HepG2 (cell line): ENCODE results near the gene GPS1. TPM values are rescaled to one million over a fixed set of nuclear protein-coding genes. Genes with fewer than 3 reads are reported as not detected.

Experiments used
- ESRRA ChIP-seq: sonication (generic); formaldehyde crosslinking; IDR thresholded peaks from 2 replicates; pipeline ENCODE4 v1.5.1; 2020; ENCODE audit warnings: mild to moderate bottlenecking, low read depth, missing genetic modification reagents
- HOXD1 ChIP-seq: sonication (generic); formaldehyde crosslinking; IDR thresholded peaks from 2 replicates; pipeline ENCODE4 v1.5.0; 2020; ENCODE audit warnings: missing genetic modification reagents
- ISL2 ChIP-seq: sonication (generic); formaldehyde crosslinking; IDR thresholded peaks from 2 replicates; pipeline ENCODE4 v1.5.0; 2020; ENCODE audit warnings: missing genetic modification reagents
- REL ChIP-seq: sonication (generic); formaldehyde crosslinking; conservative IDR thresholded peaks from 2 replicates; pipeline ENCODE4 v1.8.0; 2022; ENCODE audit warnings: mild to moderate bottlenecking, missing genetic modification reagents, moderate library complexity
- SMARCC2 ChIP-seq: fragments of 450-650 bp; IDR thresholded peaks from 2 replicates; pipeline ENCODE4 v1.6.1; 2017; ENCODE audit warnings: antibody characterized with exemption, mild to moderate bottlenecking
- ZFYVE20 ChIP-seq: sonication (generic); formaldehyde crosslinking; IDR thresholded peaks from 2 replicates; pipeline ENCODE4 v1.8.0; 2023; ENCODE audit warnings: low read depth, mild to moderate bottlenecking, moderate library complexity, missing genetic modification reagents, borderline replicate concordance
- ZMYM3 ChIP-seq: sonication (generic); formaldehyde crosslinking; IDR thresholded peaks from 2 replicates; pipeline ENCODE4 v1.5.1; 2020; ENCODE audit warnings: mild to moderate bottlenecking, missing genetic modification reagents
- ZNF121 ChIP-seq: sonication (generic); formaldehyde crosslinking; IDR thresholded peaks from 2 replicates; pipeline ENCODE4 v1.5.0; 2020; ENCODE audit warnings: mild to moderate bottlenecking, missing genetic modification reagents
- ZNF160 ChIP-seq: sonication (generic); formaldehyde crosslinking; IDR thresholded peaks from 2 replicates; pipeline ENCODE4 v1.8.0; 2022; ENCODE audit warnings: mild to moderate bottlenecking, inconsistent platforms, missing genetic modification reagents
- ZNF607 ChIP-seq: sonication (generic); formaldehyde crosslinking; IDR thresholded peaks from 2 replicates; pipeline ENCODE4 v1.5.1; 2020; ENCODE audit warnings: missing genetic modification reagents, mild to moderate bottlenecking, borderline replicate concordance
- ZNF614 ChIP-seq: IDR thresholded peaks from 2 replicates; pipeline ENCODE4 v1.6.1; 2018; ENCODE audit warnings: missing biosample characterization, missing genetic modification reagents, inconsistent platforms, borderline replicate concordance
- ZSCAN30 ChIP-seq: sonication (generic); formaldehyde crosslinking; IDR thresholded peaks from 2 replicates; pipeline ENCODE4 v1.5.0; 2020; ENCODE audit warnings: mild to moderate bottlenecking, missing genetic modification reagents
- polyA plus RNA-seq, 8 experiments: library from polyadenylated mRNA; depleted of rRNA in 3 of 8; stranded (reverse) in 7 of 8; unstranded in 1 of 8; fragments of >200 nt; fragmentation: Illumina TruSeq in 4 of 8; extraction: Trizol in 4 of 8; gene quantifications; 2 replicates each; pipeline versions ENCODE4 v1.2.1 to v1.2.3, GENCODE V29; 2011 to 2016; ENCODE audit warnings: low read depth in 4 of 8, missing spikeins in 1 of 8, mixed read lengths in 1 of 8; ENCODE audit not compliant: insufficient read depth in 1 of 8
- total RNA-seq, 5 experiments: library from RNA; depleted of rRNA; stranded (reverse); fragments of >200 nt; fragmentation: Illumina TruSeq; extraction: Trizol; gene quantifications; 2 replicates each; pipeline ENCODE4 v1.2.3, GENCODE V29; 2016; ENCODE audit warnings: low read depth in 1 of 5
- TF ChIP-seq, protein P1 (sequence below): sonication (generic); formaldehyde crosslinking; IDR thresholded peaks from 2 replicates; pipeline ENCODE4 v1.9.0; 2022; ENCODE audit warnings: low read depth, missing genetic modification reagents
- TF ChIP-seq, protein P2 (sequence below): sonication (generic); formaldehyde crosslinking; IDR thresholded peaks from 2 replicates; pipeline ENCODE4 v1.4.0; 2020; ENCODE audit warnings: missing genetic modification reagents, mild to moderate bottlenecking, borderline replicate concordance
- TF ChIP-seq, protein P3 (sequence below), 2 experiments: sonication (generic) in 1 of 2; formaldehyde crosslinking in 1 of 2; IDR thresholded peaks; 2 replicates each; pipeline versions ENCODE4 v1.4.0 to v1.6.1; 2018 to 2020; ENCODE audit warnings: missing genetic modification reagents in 2 of 2, borderline replicate concordance in 1 of 2, low read depth in 1 of 2, mild to moderate bottlenecking in 1 of 2, missing biosample characterization in 1 of 2
- TF ChIP-seq, protein P4 (sequence below): sonication (generic); formaldehyde crosslinking; IDR thresholded peaks from 2 replicates; pipeline ENCODE4 v1.4.0; 2020; ENCODE audit warnings: mild to moderate bottlenecking, missing genetic modification reagents

The GPS1 gene
- total and polyA plus RNA-seq, 2 of the 13 experiments (the other 11 are each of a cell fraction or from before 2014, with no cell fraction given) = 124 to 128 TPM

DNA sequence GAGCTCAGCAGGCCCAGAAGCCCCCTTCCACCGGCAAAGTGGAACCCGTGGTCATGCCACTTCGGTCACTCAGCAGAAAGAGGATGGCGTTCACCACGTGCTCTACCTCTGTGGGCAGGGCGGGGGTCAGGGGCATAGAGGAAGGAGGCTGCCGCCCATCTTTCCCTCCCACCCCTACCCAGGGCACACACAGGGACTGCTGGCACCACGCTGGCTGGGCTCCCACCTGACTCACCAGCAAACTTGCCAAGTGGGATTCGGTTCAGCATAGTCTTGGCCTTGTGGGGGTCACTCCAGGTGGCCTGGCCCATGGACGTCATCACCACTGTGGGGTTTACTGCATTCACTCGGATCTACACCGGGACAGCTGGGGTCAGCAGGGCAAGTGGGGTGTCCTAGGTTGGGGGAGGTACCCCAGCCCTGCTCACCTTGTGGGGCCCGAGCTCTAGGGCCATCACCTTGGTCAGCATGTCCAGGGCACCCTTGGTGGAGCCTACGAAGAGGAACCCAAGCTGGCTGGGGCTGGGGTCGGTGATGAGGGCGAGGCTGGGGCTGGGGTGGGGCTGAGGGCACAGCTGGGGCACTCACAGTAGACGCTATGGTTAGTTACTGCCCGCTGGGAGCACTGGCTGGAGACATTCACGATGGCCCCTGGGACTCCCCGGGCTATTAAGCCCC lies 15.6 kb upstream of the GPS1 start (continued):
- peak; percentile 52; the same call in 1 of the 2 replicates for TF ChIP-seq REL (CRISPR knock-in tag)
- no peak for TF ChIP-seq ZNF121
- TF ChIP-seq ZFYVE20 (CRISPR knock-in tag) = no peak
- TF ChIP-seq ZNF607 = no peak
- TF ChIP-seq ZSCAN30 (CRISPR knock-in tag) = no peak
- TF ChIP-seq ISL2 = no peak
- TF ChIP-seq ZNF614 (CRISPR knock-in tag) = no peak
- TF ChIP-seq, protein P1, sequence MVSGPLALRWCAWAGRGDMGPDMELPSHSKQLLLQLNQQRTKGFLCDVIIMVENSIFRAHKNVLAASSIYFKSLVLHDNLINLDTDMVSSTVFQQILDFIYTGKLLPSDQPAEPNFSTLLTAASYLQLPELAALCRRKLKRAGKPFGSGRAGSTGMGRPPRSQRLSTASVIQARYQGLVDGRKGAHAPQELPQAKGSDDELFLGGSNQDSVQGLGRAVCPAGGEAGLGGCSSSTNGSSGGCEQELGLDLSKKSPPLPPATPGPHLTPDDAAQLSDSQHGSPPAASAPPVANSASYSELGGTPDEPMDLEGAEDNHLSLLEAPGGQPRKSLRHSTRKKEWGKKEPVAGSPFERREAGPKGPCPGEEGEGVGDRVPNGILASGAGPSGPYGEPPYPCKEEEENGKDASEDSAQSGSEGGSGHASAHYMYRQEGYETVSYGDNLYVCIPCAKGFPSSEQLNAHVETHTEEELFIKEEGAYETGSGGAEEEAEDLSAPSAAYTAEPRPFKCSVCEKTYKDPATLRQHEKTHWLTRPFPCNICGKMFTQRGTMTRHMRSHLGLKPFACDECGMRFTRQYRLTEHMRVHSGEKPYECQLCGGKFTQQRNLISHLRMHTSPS (CRISPR knock-in tag) = no peak
- TF ChIP-seq ZMYM3 (CRISPR knock-in tag) = no peak
- no peak for TF ChIP-seq HOXD1
- TF ChIP-seq SMARCC2 = no peak
- TF ChIP-seq ESRRA (CRISPR knock-in tag) = no peak
- TF ChIP-seq ZNF160 (CRISPR knock-in tag) = no peak
- TF ChIP-seq, protein P2, sequence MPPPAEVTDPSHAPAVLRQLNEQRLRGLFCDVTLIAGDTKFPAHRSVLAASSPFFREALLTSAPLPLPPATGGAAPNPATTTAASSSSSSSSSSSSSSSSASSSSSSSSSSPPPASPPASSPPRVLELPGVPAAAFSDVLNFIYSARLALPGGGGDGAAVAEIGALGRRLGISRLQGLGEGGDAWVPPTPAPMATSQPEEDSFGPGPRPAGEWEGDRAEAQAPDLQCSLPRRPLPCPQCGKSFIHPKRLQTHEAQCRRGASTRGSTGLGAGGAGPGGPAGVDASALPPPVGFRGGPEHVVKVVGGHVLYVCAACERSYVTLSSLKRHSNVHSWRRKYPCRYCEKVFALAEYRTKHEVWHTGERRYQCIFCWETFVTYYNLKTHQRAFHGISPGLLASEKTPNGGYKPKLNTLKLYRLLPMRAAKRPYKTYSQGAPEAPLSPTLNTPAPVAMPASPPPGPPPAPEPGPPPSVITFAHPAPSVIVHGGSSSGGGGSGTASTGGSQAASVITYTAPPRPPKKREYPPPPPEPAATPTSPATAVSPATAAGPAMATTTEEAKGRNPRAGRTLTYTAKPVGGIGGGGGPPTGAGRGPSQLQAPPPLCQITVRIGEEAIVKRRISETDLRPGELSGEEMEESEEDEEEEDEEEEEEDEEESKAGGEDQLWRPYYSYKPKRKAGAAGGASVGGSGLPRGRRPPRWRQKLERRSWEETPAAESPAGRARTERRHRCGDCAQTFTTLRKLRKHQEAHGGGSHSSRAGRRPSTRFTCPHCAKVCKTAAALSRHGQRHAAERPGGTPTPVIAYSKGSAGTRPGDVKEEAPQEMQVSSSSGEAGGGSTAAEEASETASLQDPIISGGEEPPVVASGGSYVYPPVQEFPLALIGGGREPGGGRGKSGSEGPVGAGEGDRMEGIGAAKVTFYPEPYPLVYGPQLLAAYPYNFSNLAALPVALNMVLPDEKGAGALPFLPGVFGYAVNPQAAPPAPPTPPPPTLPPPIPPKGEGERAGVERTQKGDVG = 0 out of 2 replicates have a peak, but pooled peaks have one; percentile 8
- TF ChIP-seq, protein P3, sequence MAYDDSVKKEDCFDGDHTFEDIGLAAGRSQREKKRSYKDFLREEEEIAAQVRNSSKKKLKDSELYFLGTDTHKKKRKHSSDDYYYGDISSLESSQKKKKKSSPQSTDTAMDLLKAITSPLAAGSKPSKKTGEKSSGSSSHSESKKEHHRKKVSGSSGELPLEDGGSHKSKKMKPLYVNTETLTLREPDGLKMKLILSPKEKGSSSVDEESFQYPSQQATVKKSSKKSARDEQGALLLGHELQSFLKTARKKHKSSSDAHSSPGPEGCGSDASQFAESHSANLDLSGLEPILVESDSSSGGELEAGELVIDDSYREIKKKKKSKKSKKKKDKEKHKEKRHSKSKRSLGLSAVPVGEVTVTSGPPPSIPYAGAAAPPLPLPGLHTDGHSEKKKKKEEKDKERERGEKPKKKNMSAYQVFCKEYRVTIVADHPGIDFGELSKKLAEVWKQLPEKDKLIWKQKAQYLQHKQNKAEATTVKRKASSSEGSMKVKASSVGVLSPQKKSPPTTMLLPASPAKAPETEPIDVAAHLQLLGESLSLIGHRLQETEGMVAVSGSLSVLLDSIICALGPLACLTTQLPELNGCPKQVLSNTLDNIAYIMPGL (CRISPR knock-in tag; IDR thresholded peaks at IDR 0.05; ENCODE audit: borderline replicate concordance in 1 of 2, low read depth in 1 of 2) = no peak
- TF ChIP-seq, protein P4, sequence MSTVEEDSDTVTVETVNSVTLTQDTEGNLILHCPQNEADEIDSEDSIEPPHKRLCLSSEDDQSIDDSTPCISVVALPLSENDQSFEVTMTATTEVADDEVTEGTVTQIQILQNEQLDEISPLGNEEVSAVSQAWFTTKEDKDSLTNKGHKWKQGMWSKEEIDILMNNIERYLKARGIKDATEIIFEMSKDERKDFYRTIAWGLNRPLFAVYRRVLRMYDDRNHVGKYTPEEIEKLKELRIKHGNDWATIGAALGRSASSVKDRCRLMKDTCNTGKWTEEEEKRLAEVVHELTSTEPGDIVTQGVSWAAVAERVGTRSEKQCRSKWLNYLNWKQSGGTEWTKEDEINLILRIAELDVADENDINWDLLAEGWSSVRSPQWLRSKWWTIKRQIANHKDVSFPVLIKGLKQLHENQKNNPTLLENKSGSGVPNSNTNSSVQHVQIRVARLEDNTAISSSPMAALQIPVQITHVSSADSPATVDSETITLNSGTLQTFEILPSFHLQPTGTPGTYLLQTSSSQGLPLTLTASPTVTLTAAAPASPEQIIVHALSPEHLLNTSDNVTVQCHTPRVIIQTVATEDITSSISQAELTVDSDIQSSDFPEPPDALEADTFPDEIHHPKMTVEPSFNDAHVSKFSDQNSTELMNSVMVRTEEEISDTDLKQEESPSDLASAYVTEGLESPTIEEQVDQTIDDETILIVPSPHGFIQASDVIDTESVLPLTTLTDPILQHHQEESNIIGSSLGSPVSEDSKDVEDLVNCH (CRISPR knock-in tag) = no peak
